Mesenteric fat pad (tissue), 1 donor: Measurements from ENCODE around the gene FAM149A. TPM values are rescaled to one million over a fixed set of nuclear protein-coding genes. Genes with fewer than 3 reads are reported as not detected.

Experiments used
- DNase-seq: peaks from one replicate; pipeline ENCODE4 v3.0.0-alpha.2; 2020; ENCODE audit warnings: low spot score
- total RNA-seq: library from RNA; stranded (reverse); fragmentation: NEBNext Ultra II Directional; extraction: Animal tissue kit (Norgen Biotek cat#: 25700); gene quantifications from one replicate; pipeline ENCODE4 v1.2.1, GENCODE V29; 2021
- donor health status: DM: yes; HTN: yes; CAD: no.

Gene FAM149A
- total RNA-seq, 1 donor from 2014 or later: 10.1 TPM

- DNase-seq: no peak
These were observed 564 bp downstream of the FAM149A start for GRCh38 chr4:186104890-186105646.

- DNase-seq: no peak
These were observed 1.3 kb downstream of the FAM149A start for GRCh38 chr4:186105647-186106321.

- DNase-seq: no peak
These were observed 3.4 kb downstream of the FAM149A start for GRCh38 chr4:186107947-186108346.

DNA sequence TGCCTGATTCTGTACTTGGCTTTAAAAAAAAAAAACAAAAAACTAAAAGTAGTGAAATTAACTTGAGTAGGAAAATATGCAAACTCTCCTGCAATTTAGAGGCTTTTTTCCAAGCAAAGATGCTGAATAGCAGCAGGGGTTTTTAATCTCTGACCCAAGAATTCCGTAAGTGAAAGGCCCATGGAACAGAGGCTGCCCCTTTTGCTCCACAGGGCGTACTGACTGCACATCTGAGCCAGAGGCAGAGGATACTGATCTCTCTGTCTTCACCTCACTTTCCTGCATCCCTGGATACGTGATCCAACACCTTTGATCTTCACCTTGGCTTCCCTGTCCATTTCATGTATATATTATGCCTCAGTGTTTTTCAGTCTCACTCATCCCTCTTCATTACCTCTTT, 3.9 kb downstream of the FAM149A start:
- DNase-seq: no peak

- DNase-seq: no peak
These were observed 4.7 kb downstream of the FAM149A start for GRCh38 chr4:186109245-186109644.

GRCh38 chr4:186116697-186117096, 12.2 kb downstream of the FAM149A start:
- DNase-seq: no peak

GRCh38 chr4:186118582-186118981, 14.1 kb downstream of the FAM149A start:
- no peak for DNase-seq

DNA sequence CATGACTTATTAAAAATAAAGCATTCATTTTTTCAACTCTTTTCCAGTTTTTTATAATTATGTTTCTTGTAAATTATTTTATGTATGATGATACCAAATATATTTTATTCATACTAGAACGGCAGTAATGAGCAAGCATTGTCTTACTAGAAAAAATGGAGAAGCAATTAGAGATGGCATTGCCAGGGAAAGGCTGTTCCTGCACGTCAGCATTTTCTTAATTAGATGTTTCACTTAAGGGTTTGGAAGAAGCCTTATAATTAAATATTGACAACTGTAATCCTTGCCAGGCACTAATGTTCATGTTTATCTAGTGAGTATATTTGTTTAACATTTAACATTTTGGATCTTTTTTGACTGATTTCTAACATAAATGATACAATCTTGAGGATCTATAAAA, 16.6 kb downstream of the FAM149A start:
- DNase-seq: no peak

GRCh38 chr4:186128842-186129241, 24.3 kb downstream of the FAM149A start:
- DNase-seq: no peak

DNA sequence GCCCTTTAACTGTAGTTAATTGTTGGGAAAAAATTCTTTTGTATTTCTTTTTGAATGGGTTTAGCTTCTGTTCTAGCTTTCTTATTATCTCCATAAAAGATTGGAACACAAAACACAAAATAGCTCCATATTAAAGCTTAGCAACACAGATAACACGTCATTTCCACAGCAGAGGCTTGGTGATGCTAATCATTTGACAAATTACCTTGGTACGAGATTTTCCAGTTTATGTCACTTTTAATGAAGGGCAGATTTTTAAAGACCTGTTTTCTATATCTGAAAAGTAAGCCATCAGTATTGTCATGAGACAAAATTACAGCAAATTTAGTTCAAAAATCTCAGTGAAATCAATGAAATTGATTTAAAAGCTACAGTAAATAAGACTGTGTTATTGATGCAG, 27.4 kb downstream of the FAM149A start:
- no peak for DNase-seq

DNA sequence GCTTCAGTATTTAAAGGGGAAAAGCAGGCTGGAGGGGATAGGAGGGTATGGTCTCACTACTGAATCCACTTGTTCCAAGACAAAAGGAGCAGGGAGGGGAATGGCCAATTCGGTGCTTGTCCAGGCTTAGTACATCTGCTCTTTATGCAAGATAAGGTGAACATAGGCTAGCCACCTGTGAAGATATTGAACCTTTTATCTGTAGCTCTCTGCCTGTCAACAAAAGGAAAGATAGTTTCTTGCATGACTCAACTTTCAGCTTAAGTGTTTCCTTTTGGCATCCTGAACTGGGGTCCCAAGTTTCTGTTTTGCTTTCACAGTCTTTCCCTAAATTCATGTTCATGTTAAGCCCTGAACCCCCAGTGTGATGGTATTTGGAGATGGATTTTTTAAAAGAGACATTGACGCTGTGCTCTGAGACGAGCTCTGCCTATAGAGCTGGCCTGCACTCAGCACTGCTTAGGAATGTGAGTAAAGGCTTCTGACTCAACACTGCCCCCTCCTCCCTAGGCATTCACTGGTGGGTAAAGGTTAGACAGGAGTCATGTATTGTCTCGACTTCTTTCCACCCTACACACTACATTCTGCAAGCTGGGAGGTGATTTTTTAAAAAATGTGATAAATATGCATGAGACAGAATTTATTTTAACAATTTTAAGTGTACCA, 28.2 kb downstream of the FAM149A start:
- no peak for DNase-seq

GRCh38 chr4:186134257-186134656, 29.8 kb downstream of the FAM149A start:
- DNase-seq: no peak

- DNase-seq: no peak
These were observed 30.4 kb downstream of the FAM149A start for GRCh38 chr4:186134861-186135260.

- no peak for DNase-seq
These were observed 32.8 kb downstream of the FAM149A start for GRCh38 chr4:186137196-186137794.

DNA sequence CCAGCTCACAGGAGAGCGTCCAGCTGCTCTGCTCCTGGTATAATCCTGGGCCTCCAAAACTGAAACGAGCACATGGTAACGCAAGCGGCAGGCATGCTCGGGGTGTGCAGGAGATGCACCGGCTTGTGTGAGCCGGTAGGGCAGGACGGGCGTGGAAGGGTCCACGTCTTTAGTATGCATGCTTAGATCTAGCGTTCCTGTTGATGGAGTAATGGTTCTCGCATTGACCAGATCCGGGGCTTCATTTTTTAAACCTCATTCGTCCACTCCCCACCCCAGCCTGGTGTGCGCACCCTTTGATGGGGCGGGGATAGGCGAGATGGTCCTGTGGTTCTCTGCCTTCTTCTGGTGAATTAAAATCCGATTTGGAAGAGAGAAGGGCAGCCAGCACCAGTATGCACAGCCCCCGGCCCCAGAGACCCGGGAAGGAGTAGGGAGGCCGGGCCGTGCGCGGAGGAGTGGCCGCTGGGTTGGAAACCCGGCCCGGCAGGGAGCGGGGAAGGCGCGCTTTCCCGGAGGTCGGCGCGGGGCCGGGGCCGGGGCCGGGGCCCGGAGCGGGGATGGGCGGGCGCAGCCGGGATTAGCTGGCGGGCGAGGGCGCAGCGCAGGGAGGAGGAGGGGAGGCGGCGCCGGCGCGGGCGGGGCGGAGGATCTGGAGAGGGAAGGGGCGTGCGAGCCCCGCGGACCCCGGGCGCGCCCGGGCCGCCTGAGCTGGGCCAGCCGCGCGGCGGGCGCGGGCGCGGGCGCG, 39.9 kb downstream of the FAM149A start:
- no peak for DNase-seq

- no peak for DNase-seq
These were observed 40.6 kb downstream of the FAM149A start for GRCh38 chr4:186144946-186145569.

DNA sequence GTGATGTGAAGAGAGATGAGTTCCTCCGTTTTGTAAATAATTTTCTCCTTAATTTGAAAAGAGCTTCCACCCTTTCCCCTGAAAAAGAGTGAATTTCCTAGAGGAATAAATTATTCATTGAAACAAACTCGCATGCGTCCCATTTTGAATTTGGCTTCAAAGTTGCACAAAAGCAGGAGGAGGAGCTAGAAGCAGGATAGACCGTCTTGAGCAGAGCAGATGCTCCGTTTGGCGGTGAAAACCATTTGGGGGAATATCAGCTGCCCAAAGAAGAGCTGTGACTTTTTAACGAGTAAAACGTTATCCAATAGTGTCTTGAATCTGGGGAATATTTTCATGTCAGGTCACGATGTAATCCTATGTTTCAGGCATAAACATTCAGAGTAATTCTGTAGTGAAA, 42.0 kb downstream of the FAM149A start:
- DNase-seq: no peak

DNA sequence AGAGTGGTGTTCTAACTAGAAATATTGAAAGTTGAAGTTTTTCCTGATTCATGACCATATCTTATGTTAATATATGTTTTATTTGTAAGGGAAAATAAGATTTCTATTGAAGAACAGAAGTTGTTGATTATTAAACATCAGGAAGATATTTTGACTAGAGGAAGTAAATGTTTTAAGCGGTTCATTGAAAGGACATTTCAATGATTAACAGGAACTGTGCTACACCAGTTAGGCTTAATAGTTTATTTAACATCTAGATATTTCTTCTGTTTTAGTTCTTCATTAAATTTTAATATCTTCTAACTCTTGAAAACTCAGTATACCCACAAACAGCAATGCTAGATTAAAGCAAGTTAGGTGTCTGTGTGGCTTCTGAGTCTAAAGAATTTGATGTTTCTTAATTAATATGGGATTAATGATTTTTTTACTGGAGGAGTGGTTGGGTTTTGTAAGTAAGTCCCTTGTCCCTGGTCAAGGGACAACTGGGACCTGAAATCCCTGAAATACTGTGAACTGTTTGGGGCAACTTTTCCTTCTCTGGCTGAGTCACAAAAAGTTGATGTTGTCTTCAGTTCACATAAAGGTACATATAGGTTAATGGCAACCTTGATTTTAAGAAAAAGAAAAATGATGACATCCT, 44.0 kb downstream of the FAM149A start:
- no peak for DNase-seq

- DNase-seq: no peak
These were observed 45.4 kb downstream of the FAM149A start for GRCh38 chr4:186149872-186150271.

GRCh38 chr4:186150926-186151325, 46.4 kb downstream of the FAM149A start:
- DNase-seq: no peak
